ENCODE data around the gene CTR9. TPM values are rescaled to one million over a fixed set of nuclear protein-coding genes. Genes with fewer than 3 reads are reported as not detected.

CTR9 gene
- total RNA-seq: 26.1 and 30.0 TPM in 2 replicates

DNA sequence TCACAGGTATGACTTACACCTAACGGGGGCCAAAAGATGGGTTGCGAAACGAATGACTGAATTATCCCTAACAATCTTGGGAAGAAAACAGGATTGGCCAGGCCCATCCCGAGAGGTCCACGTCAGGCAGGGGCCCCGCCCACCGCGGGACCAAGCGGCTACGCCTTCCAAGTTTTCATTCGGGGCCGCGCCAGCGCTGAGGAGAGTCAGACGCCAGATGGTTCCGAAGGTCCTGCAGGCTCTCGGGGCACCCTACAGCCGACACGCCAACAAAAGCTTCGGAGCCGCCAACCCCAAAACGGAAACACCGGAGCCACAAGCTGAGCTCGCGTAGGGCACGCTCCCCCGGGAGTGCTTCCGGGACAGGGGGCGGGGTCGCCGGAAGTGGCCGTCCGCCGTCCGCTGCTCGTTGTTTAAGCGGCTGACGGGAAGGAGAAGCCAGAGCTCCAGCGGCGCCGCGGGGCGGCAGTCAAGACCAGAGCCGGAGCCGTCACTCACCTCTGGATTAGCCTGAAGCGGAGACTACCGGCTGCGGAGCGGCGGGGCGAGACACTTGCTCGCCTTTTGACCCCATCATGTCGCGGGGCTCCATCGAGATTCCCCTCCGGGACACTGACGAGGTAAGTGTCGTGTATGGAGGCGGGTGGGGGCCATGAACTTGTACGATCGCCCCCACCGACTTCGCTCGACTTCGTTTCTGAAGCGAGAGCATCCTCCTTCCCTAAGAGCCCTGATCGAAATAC is at the start of gene CTR9:
Gene CTR9, plus strand, starts transcription at position 409 of the 743 bp plus-strand sequence. Its CDS starts 167 bp downstream, at position 576.
- peak; percentile 87 to 95 for DNase-seq (ENCODE audit: low read depth in 2 of 2)

DNA sequence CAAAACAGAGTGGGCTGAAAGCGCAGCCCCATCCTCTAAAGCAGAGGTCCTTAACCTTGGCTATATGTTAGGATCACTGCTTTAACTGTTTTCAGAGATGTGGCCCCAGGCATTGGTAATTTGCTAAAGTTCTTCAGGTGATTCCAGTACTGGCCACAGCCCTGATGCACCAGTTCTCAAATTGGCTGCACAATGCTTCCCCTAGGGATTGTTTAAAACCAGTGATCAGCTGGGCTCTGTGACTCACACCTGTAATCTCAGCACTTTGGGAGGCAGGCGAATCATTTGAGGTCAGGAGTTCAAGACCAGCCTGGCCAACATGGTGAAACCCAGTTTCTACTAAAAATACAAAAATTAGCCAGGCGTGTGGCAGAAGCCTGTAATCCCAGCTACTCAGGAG is 49.1 kb upstream of the CTR9 start:
- DNase-seq (ENCODE audit: low read depth in 2 of 2): no peak

DNA sequence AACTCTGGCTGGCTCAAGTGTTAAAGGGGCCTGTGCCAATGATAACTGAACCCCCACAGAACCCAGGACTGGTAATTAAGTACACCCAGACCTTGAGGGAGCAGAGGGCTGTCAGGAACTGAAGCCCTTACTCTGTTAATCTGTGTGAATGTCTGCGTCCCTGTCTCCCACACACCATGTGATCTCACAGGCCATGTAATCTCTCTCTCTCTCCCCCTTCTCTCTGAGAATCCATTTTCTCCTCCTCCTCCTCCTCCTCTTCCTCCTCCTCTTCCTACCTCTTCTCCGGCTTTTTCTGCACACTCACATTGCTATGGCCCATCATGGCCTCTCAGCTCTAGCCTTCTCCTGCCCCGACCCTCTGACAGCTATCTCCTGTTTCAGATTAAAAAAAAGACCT is 42.9 kb upstream of the CTR9 start:
- no peak for DNase-seq (ENCODE audit: low read depth in 2 of 2)

DNA sequence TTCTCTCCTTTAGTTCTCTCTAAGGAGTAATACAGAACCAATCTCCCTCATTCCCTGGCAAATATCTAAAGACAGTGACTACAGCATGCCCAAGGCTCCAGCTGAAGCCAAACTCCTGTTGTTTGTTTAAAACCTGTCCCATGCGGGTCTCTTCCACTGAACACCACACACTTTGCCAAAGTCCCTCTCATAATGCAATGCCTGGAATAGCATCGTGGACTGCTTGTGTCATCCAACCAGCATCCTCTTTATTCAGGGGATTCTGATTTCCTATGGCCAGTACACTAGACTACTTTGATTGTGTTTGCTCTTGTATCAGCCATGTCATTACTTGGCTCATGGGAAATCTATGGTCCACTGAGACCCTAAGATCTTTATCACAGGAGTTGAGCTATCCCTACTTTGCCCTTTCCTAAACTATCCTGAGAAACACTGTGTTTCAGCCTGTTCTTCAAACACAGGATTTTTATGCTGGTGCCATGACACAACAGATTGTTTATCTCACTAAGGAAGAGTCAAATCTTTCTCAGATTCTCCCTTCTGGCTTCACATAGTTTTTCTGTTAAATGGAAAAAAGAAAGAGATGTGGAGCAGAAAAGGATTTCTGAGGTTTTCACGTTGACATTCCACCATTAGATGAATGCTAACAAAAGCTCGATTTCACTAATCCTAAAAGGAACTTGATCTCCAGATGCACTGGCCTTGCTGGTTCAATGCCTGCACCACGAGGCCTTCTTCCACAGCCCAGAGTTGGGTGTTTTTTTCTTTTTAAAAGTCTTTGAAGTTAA is 41.6 kb upstream of the CTR9 start:
- no peak for DNase-seq (ENCODE audit: low read depth in 2 of 2)

DNA sequence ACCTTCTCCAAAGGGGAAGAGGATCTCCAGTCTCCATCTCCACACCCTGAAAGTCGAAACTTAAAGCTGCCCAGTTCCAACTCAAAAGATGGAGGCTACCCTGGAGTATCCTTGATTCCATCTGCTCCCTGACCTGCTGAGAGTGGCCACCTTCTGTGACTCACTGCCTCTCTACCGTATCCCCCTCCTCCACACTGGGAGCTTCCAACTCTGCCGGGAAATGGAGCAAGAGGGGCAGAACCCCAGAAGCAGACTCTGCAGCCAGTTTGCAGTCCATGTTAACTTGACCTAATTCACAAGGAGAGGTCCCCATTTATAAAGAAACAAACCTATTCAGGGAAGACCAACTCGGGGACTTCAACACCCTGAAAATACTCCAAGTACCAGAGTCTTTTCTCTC is 35.5 kb upstream of the CTR9 start:
- DNase-seq (ENCODE audit: low read depth in 2 of 2): no peak

DNA sequence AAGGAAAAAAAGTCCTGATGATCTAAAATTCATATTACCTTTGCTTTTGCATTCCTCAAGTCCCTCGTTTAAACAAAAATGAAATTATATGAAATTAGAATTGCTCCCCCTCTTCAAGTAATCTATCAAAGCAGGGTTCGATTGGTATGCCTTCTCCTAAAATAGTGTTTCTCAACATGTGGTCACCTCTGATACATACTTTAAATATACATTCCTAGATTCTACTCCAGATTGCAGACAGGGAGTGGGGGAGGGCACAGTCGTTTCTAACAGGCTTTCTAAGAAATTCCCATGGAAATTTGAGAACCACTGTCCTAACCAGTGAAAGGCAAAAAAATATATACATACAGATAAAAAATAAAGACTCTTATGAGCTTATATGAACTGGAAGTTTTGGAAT is 34.9 kb upstream of the CTR9 start:
- no peak for DNase-seq (ENCODE audit: low read depth in 2 of 2)

DNA sequence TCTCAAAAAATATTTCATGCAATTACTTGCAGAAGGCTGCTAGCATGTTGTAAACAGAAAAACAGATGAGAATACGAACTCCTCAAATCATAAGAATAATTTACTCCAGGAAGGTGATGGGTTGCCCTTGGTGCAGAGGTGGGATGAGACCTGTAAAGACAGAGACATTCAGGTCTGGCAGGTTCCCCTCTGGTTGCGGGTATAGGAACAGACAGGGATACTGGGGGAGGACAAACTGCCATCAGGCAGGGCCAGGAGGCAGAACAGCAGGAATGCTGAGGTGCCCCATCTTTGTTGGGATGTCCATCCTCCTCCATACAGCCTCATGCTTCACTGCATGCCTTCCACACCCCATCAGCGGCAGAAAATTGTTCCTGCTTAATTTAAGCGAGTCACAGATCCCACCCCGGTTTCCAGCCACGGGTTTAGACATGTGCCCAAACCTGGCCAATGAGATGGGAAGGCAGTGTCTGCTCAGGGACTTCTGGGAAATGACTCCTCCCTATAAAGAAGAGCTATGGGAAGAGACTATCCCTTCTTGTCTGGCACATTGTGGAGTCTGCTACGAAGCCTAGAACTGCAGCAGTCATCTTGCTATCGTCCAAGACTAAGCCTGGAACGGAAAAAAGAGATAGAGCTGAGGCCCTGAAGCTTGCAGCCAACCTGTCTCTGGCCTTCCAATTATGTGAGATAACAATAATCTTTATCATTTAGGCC is 34.3 kb upstream of the CTR9 start:
- DNase-seq (ENCODE audit: low read depth in 2 of 2): no peak

DNA sequence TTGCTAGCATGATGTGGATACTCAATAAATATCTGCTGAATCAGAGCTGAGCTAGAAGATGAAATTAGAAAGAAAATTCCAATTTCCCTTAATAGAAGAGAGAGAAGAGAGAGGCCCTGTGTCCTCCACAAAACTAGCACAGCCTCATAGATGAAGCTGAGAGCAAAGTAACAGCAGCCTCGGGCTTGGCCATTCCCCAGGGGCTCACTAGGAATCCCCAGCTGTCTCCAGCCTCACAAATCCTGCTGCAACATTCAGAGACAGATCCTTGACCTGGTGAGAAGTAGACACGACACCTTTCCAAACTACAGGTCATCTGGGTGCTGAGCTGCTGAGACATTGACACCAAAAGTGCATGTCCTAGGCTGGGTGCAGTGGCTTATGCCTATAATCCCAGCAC is 31.4 kb upstream of the CTR9 start:
- no peak for DNase-seq (ENCODE audit: low read depth in 2 of 2)

DNA sequence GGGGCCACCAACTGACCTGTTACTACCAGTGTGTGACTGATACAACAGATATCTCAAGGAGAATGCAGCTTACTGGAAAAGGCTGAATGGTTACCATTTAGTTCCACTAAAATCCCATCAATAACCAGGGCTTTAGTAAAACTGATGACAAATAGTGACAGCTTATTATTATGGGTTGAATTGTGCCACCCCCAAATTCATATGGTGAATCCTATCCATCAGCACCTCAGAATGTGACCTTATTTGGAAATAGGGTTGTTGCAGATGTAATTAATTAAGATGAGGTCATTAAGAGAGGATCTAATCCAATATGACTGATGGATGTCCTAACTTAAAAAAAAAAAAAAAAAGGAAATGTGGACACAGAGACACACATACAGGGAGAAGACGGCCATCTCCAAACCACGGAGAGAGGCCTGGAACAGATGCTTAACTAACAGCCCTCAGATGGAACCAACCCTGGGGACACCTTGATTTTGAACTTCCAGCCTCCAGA is 30.1 kb upstream of the CTR9 start:
- no peak for DNase-seq (ENCODE audit: low read depth in 2 of 2)

DNA sequence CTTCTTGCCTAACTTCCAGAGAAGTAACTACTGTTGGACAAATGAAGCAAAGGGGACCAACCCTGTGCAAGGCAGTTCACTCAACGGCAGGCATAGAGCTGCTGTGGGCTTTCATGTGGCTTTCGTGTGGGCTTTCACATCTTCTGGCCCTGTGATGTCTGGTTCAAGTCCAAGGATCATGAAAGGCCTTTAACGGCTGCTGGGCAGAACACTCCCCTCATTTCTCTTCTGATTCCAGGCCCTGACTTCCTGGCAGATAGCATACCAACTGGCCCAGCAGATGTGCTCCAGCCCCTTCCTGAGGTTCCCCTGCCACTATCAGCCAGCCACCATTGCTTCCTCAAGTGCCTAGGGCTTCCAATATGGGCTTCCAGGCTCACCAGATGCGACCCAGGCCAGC is 28.7 kb upstream of the CTR9 start:
- DNase-seq (ENCODE audit: low read depth in 2 of 2): no peak

DNA sequence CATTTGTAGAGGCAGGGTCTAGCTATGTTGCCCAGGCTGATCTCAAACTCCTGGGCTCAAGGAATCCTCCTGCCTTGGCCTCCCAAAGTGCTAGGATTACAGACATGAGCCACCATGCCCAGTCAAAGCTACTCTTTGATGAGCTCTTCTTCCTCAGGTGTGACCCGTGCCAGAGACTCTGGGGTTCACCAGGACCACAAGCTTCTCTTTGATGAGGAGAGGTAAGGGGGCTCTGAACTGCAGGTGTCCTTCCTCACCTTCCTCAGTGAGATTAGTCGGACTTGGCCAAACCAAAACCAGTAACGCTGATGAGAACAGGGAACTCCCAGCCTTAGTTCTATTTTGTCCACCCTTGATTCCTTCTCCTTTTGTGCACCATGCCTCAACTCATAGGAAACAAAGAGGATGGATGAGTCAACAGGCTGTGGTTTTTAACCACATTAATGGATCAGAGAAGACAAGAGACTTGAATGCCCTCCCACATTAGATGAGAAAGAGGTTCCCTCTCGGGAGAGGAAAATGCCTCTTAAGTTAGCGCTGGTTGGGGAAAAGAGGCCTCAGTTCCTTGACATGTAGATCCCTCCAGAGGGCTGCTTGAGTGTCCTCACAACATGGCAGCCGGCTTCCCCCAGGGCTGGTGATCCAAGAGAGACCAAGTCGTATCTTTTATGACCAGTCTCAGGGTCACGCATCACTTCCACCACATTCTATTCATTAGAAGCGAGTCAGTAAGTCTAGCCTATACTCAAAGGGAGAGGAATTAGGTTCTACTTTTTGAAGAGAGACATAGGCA is 25.7 kb upstream of the CTR9 start:
- DNase-seq (ENCODE audit: low read depth in 2 of 2): no peak

DNA sequence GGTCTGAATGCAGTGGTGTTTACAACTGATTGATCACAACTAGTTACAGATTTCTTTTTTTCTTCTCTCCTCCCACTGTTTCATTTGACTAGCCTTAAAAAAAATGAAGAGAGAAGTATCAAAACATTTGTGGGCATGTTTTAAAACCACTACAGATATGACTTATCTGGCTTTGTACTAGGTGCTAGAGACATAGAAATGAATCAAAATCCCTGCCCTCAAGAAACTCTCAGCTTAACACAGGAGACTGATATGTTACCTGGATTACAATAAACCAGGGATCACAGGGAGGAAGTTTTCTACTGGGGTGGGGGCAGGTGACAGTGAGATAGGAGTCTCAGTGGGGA is 25.2 kb upstream of the CTR9 start:
- no peak for DNase-seq (ENCODE audit: low read depth in 2 of 2)

DNA sequence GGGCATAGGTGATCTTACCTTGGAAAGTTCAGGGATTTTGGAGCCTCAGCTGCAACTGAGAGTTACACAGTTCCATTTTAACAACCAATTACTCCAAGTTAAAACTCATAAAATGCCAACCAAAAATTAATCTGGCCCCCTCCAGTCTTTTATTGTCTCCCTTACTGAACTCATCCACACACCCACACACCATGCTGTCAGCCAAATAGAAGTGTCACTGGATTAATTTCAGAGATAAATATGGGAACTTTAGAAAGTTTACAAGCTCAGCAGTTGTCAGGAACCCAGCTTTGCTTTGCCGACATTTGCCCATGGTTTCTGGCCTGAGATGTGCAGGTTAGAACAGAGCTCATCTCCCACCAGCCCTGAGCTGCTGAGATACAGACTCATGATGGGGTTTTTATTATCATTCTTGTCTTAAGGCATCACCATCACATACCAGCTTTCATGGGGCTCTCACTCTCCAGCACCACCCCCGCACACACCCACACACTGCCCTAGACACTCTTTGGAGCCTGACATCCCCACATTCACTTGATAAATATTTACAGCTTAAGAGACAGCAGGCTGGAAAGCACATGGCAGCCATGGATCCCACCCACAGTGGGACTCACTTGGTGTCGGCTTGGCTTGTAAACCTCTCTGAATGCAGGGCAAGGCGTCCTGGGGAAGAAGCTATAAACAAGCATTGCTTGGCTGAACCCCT is 23.7 kb upstream of the CTR9 start:
- DNase-seq (ENCODE audit: low read depth in 2 of 2): no peak

DNA sequence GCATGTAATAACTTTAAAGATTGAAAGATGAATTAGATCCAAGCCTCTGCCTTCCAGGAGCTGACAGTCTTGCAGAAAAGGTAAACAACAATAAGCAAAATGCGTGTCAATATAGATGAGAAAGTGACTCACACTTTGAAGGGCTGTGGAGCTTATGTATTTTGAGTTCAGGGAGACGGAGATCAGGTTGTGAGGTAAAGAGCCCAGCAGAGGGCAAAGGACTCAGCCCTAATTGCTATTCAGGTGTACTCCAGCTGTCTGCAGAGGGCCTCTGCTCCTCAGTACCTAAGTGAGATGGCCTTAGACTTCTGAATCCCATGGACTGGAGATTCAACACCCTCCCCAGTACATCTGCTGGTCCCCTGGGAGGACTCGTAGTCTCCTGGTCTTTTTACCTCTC is 22.9 kb upstream of the CTR9 start:
- no peak for DNase-seq (ENCODE audit: low read depth in 2 of 2)

DNA sequence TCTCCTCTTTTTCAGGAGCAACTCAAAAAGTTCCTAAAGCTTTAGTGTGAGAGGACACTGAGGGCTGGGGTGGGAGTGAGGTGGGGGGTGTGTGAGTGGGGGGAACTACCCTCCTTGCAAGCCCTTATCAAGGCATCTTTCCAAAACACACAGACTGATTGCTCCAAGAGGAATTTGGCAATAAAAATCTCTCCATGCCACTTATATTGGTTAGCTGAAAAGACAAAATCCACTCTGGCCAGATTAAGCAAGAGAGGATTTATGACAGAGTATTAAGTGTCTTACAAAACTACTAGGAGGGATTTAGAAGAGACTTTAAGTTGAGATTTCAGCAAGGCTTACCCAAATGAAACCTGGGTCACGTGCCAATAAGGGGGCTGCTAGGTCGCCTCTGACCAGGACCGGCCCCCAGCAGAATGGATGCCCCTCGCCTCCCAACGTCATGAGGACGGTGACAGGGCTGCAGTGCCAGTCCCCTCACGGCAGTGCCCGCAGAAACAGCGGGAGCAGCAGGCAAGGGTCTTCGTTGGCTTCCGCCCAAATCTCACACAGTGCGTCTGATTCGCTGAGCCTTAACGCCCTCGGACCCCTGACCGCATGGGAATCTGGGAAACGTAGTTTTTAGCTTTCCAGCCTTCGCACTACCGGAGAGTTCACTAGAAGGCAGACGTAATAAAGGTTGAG is 22.1 kb upstream of the CTR9 start:
- DNase-seq (ENCODE audit: low read depth in 2 of 2): no peak

DNA sequence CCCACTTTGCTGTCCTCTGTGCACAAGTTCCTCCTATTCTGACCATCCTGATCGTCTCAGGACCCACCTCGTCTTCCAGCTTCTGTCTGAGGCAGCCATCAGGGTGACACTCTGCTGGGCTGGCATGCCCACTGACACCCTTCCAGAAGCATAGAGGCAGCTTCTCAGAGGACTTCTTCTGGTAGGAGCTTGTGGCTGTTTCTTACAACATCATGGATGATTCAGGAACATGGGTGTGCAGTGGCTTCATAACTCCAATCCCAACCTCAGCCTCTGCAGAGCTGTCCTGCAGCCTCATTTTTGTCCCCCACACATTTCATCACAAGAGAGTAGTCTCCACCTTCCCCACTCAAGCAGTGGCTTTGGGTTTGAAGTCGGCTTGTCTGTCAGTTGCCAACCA is 20.9 kb upstream of the CTR9 start:
- DNase-seq (ENCODE audit: low read depth in 2 of 2): no peak

DNA sequence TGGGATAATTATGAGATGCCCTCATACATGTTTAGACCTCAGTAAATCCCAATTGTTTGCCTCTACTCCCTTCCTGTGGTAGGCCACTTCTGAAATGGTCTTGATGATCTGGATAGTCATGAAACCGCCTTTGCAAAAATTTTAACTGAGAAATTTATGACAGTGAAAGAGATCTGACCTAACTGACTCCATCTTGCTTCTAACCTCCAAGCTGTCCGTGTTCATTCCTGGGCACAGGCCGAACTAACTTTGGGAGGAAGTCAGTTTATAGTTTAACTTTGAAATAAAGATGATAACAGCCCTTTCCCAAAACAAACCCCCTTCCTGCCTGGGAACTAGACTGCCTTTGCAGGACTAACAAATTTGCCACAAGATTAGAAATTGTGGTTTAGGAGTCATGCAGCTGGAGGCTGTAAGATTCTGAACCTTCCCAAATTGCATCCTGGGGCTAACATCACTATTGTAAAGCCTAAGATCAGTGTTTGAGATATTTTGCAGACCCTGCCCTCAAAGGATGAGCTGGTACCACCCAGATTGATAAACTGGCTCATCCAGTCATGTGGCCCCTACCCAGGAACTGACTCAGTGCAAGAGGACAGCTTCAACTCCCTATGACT is 19.9 kb upstream of the CTR9 start:
- no peak for DNase-seq (ENCODE audit: low read depth in 2 of 2)

DNA sequence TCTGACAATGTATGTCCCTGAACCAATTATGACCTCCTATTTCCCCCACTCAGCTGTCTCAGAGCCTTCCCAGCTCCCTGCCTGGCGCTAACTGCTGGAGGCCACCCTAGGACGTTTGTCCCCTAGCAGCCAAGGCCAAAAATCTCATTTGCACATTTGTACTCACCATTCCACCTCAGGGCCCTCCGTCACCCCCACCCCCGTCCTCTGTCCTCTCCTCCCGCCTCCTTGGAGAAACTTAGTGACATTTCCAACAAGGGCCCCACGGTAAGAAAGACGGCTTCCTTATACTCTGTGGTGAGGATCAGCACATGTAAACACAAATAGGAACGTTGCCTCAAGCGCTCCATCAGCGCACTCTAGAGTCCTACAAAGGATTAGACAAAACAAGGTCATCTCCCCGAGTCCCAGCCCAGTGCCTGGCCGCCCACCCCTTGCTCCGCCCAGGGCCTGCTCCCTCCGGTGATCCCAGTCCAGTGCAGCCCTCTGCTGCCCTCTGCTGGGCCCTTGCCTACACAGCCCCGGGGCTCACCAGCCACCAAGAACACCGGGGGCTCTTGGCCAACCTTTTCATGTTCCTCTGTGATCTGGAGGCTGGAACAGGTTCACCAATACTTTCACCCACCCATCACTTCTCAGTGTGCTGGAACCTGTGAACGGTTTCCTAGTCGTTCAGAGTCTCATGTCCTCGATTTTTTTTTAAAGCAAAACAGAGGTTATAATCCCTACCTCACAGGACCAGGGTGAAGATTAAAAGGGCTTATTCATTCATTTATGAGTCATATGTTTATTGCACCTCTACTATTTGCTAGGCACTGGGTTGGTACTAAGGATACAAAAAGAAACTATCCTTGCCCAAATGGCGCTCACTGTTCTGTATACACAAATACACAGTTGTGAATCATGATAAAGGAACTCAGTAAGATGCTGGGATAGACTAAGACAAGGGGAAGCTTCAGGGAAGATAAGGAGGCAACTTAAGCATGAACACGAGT is 15.3 kb upstream of the CTR9 start:
- peak; percentile 79 to 92 for DNase-seq (ENCODE audit: low read depth in 2 of 2)

All from dermis microvascular lymphatic vessel endothelial cell (primary cell).